MM.1S (cell line): ENCODE data around the gene C10orf143.

Experiments
- DNase-seq: peaks from one replicate; pipeline ENCODE4 v3.0.0-alpha.2; 2015
- H2AFZ ChIP-seq: fragments of 300-600 bp; sonication (generic); 2 replicates; pipeline ENCODE4 v1.6.0; 2016; ENCODE audit warnings: antibody characterized with exemption, low read length
- H3F3A ChIP-seq: fragments of 300-600 bp; sonication (generic); 2 replicates; pipeline ENCODE4 v1.6.1; 2016; ENCODE audit warnings: mild to moderate bottlenecking, antibody characterized with exemption, low read length, moderate library complexity, mixed read lengths; ENCODE audit not compliant: insufficient read depth
- H3K27ac ChIP-seq: fragments of 300-600 bp; sonication (generic); 2 replicates; pipeline ENCODE4 v1.5.1; 2016; ENCODE audit warnings: mild to moderate bottlenecking, low read length
- H3K27me3 ChIP-seq: fragments of 300-600 bp; sonication (generic); replicated peaks from 2 replicates; pipeline ENCODE4 v1.6.0; 2016; ENCODE audit warnings: low read length; ENCODE audit not compliant: insufficient read depth
- H3K36me3 ChIP-seq: fragments of 300-600 bp; sonication (generic); replicated peaks from 2 replicates; pipeline ENCODE4 v1.6.1; 2016; ENCODE audit warnings: mild to moderate bottlenecking, low read length, mixed read lengths; ENCODE audit not compliant: insufficient read depth
- H3K4me1 ChIP-seq: fragments of 300-600 bp; sonication (generic); 2 replicates; pipeline ENCODE4 v1.6.1; 2016; ENCODE audit warnings: low read length, mixed read lengths
- H3K4me2 ChIP-seq: fragments of 300-600 bp; sonication (generic); 2 replicates; pipeline ENCODE4 v1.6.0; 2016; ENCODE audit warnings: low read depth, low read length
- H3K4me3 ChIP-seq: fragments of 300-600 bp; sonication (generic); 2 replicates; pipeline ENCODE4 v1.5.1; 2016; ENCODE audit warnings: low read length, mixed read lengths
- H3K79me2 ChIP-seq: fragments of 300-600 bp; sonication (generic); 2 replicates; pipeline ENCODE4 v1.6.1; 2016; ENCODE audit warnings: mixed run types, low read length, mixed read lengths
- H3K9ac ChIP-seq: fragments of 300-600 bp; sonication (generic); 2 replicates; pipeline ENCODE4 v1.6.1; 2016; ENCODE audit warnings: low read length, mixed read lengths
- H3K9me2 ChIP-seq: fragments of 300-600 bp; sonication (generic); replicated peaks from 2 replicates; pipeline ENCODE4 v1.6.1; 2016; ENCODE audit warnings: mild to moderate bottlenecking, low read length, mixed read lengths; ENCODE audit not compliant: insufficient read depth
- H3K9me3 ChIP-seq: fragments of 300-600 bp; sonication (generic); replicated peaks from 2 replicates; pipeline ENCODE4 v1.6.1; 2016; ENCODE audit warnings: mild to moderate bottlenecking, low read length, mixed read lengths; ENCODE audit not compliant: insufficient read depth
- H4K20me1 ChIP-seq: fragments of 300-600 bp; sonication (generic); 2 replicates; pipeline ENCODE4 v1.6.1; 2016; ENCODE audit warnings: mild to moderate bottlenecking, low read length, moderate library complexity, mixed read lengths; ENCODE audit not compliant: insufficient read depth
- CTCF ChIP-seq: fragments of 300-600 bp; sonication (generic); IDR thresholded peaks from 2 replicates; pipeline ENCODE4 v1.5.1; 2016; ENCODE audit warnings: antibody characterized with exemption, low read length, mixed read lengths
- EZH2 ChIP-seq: fragments of 300-600 bp; sonication (generic); optimal IDR thresholded peaks from 2 replicates; pipeline ENCODE3; 2017; ENCODE audit warnings: low read depth, mild to moderate bottlenecking, antibody characterized with exemption, low read length, mixed read lengths
- EZH2phosphoT487 ChIP-seq: fragments of 300-600 bp; sonication (generic); IDR thresholded peaks from 2 replicates; pipeline ENCODE4 v1.6.1; 2018; ENCODE audit warnings: antibody characterized with exemption, low read length

C10orf143 gene

GRCh38 chr10:130128922-130129321, 18.3 kb upstream of the C10orf143 start:
- Histone ChIP-seq H3K4me1 (peaks cover 4% of the 10 kb centered on the region), H3K9ac (no peak overlapping the region), H3K4me3 (no peak overlapping the region), H3K4me2 (no peak overlapping the region), H4K20me1 (no peaks in the 10 kb centered on the region), H3F3A (no peaks in the 10 kb centered on the region), H3K27me3 (no peaks in the 10 kb centered on the region), H3K9me2 (no peaks in the 10 kb centered on the region), H3K36me3 (no peaks in the 10 kb centered on the region), H3K27ac (no peak overlapping the region), H3K9me3 (no peaks in the 10 kb centered on the region), H2AFZ (no peak overlapping the region), H3K79me2 (no peaks in the 10 kb centered on the region)
- TF ChIP-seq EZH2, result no peak
- TF ChIP-seq EZH2phosphoT487, result no peak
- no peak for TF ChIP-seq CTCF
- DNase-seq, result no peak

DNA sequence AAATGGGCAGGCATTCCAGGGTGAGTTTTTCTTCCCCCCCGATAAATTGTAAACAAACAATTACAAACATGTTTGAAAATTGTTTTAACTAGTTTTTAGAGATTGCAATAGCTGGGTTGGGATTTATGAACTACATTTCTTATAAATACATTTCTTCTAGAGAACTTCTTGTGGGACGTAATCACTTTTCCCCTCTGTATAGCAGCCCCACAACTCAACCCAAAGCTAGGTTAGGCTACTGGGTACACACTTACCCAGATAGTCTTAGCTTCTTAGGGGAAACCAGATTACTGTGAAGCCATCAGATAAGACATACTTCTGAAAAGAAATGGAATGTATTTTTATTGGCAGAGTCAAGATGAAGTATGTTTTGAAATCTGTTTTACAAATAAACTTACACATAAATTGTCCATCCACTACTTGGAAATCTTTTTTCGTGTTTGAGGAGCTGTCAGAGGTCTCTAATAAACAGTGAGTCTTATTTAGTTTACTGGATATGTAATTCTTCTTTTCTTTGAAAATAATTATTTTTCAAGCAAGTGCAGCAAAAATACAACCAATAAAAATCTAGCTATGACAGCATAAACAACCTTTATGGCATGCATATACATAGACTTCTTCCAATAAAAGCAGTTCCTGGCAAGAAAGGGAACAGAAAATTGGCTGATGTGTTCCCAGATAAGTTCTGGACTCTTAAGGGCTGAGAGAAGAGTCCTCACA, 17.6 kb upstream of the C10orf143 start:
- H3K9me3 ChIP-seq, result no peaks in the 10 kb centered on the region
- H3K27ac ChIP-seq, result no peak overlapping the region
- H3K4me3 ChIP-seq, result no peak overlapping the region
- no peaks in the 10 kb centered on the region for H3K36me3 ChIP-seq
- no peak overlapping the region for H3K9ac ChIP-seq
- no peak for DNase-seq
- H4K20me1 ChIP-seq, result no peaks in the 10 kb centered on the region
- no peaks in the 10 kb centered on the region for H3K9me2 ChIP-seq
- no peak for TF ChIP-seq EZH2
- TF ChIP-seq CTCF, result no peak
- TF ChIP-seq EZH2phosphoT487, result no peak
- no peaks in the 10 kb centered on the region for H3F3A ChIP-seq
- H3K4me1 ChIP-seq, result peaks cover 4% of the 10 kb centered on the region
- H3K4me2 ChIP-seq, result no peak overlapping the region
- no peaks in the 10 kb centered on the region for H3K27me3 ChIP-seq
- no peak overlapping the region for H2AFZ ChIP-seq
- H3K79me2 ChIP-seq, result no peaks in the 10 kb centered on the region

GRCh38 chr10:130127364-130128061, 16.9 kb upstream of the C10orf143 start:
- no peak overlapping the region for H3K4me2 ChIP-seq
- no peak overlapping the region for H3K27ac ChIP-seq
- no peaks in the 10 kb centered on the region for H4K20me1 ChIP-seq
- H3K4me1 ChIP-seq, result peaks cover 4% of the 10 kb centered on the region
- H3K79me2 ChIP-seq, result no peaks in the 10 kb centered on the region
- H3K9me2 ChIP-seq, result no peaks in the 10 kb centered on the region
- H3K9me3 ChIP-seq, result no peaks in the 10 kb centered on the region
- TF ChIP-seq CTCF (peak; percentile 84), EZH2phosphoT487 (no peak), EZH2 (no peak)
- H2AFZ ChIP-seq, result no peak overlapping the region
- H3F3A ChIP-seq, result no peaks in the 10 kb centered on the region
- H3K9ac ChIP-seq, result no peak overlapping the region
- H3K4me3 ChIP-seq, result no peak overlapping the region
- no peaks in the 10 kb centered on the region for H3K27me3 ChIP-seq
- peak; percentile 81 for DNase-seq
- no peaks in the 10 kb centered on the region for H3K36me3 ChIP-seq
